Measurements from ENCODE around the gene PITX1. TPM values are rescaled to one million over a fixed set of nuclear protein-coding genes. Genes with fewer than 3 reads are reported as not detected.
"Not testable (repeated sequence)": the region's sequence is repeated elsewhere in the genome, so short reads cannot be mapped to it uniquely, and the experiment has no call there.

PITX1 gene
- total RNA-seq, 2 experiments from 2014 or later = 0.10 to 0.15 TPM

GRCh38 chr5:135012951-135013391 lies 21.1 kb downstream of the PITX1 start:
- ChIA-PET POLR2A (no interaction called here), CTCF (no interaction called here)

GRCh38 chr5:135012033-135012588 lies 21.9 kb downstream of the PITX1 start:
- CTCF ChIA-PET = interaction anchor here (0.9 kb wide), 1 partner anchor 47 kb away, joined by 3 read pairs; no protein-coding TSS in a partner anchor
- POLR2A ChIA-PET = no interaction called here

- CTCF ChIA-PET = interaction anchor here (0.6 to 0.9 kb wide), 2 partner anchors 25 to 48 kb away, joined by 3 read pairs; no protein-coding TSS in a partner anchor
- POLR2A ChIA-PET = no interaction called here
Observed at GRCh38 chr5:135011355-135012032, 22.5 kb downstream of the PITX1 start.

- ChIA-PET CTCF (interaction anchor here (0.6 to 0.9 kb wide), 2 partner anchors 25 to 48 kb away, joined by 3 read pairs; no protein-coding TSS in a partner anchor), POLR2A (interaction anchor here (0.6 kb wide), 1 partner anchor 254 kb away, joined by 5 read pairs; no protein-coding TSS in a partner anchor)
Observed at GRCh38 chr5:135010502-135011354, 23.3 kb downstream of the PITX1 start.

GRCh38 chr5:135009736-135010501 lies 24.1 kb downstream of the PITX1 start:
- CTCF ChIA-PET = no interaction called here
- POLR2A ChIA-PET = no interaction called here

GRCh38 chr5:135008981-135009735 lies 24.9 kb downstream of the PITX1 start:
- POLR2A ChIA-PET = no interaction called here
- CTCF ChIA-PET = no interaction called here

- POLR2A ChIA-PET = no interaction called here
- CTCF ChIA-PET = no interaction called here
Observed at GRCh38 chr5:135008556-135008955, 25.5 kb downstream of the PITX1 start.

GRCh38 chr5:135007749-135008363 lies 26.2 kb downstream of the PITX1 start:
- CTCF ChIA-PET = no interaction called here

GRCh38 chr5:135007305-135007704 lies 26.7 kb downstream of the PITX1 start:
- ChIA-PET CTCF (no interaction called here), POLR2A (no interaction called here)

More at GRCh38 chr5:135007749-135008363, 26.2 kb downstream of the PITX1 start:
- POLR2A ChIA-PET = no interaction called here

- CTCF ChIA-PET = no interaction called here
- POLR2A ChIA-PET = no interaction called here
Observed at GRCh38 chr5:135005076-135005475, 29.0 kb downstream of the PITX1 start.

- ChIA-PET CTCF (no interaction called here), POLR2A (no interaction called here)
Observed at GRCh38 chr5:135004376-135004775, 29.7 kb downstream of the PITX1 start.

- CTCF ChIA-PET, POLR2A ChIA-PET: not testable (repeated sequence)
Observed at GRCh38 chr5:134998068-134998467, 36.0 kb downstream of the PITX1 start.

GRCh38 chr5:134997015-134997414 lies 37.0 kb downstream of the PITX1 start:
- CTCF ChIA-PET = no interaction called here
- POLR2A ChIA-PET = no interaction called here

GRCh38 chr5:134995850-134996402 lies 38.1 kb downstream of the PITX1 start:
- ChIA-PET POLR2A (no interaction called here), CTCF (no interaction called here)

GRCh38 chr5:134994560-134995156 lies 39.4 kb downstream of the PITX1 start:
- ChIA-PET POLR2A (no interaction called here), CTCF (no interaction called here)

GRCh38 chr5:134993161-134993560 lies 40.9 kb downstream of the PITX1 start:
- ChIA-PET CTCF (no interaction called here), POLR2A (no interaction called here)

- POLR2A ChIA-PET = no interaction called here
Observed at GRCh38 chr5:134992148-134992547, 41.9 kb downstream of the PITX1 start.

GRCh38 chr5:134990183-134990582 lies 43.8 kb downstream of the PITX1 start:
- POLR2A ChIA-PET, CTCF ChIA-PET: not testable (repeated sequence)

More at GRCh38 chr5:134992148-134992547, 41.9 kb downstream of the PITX1 start:
- CTCF ChIA-PET = no interaction called here
